Omental fat pad (tissue), 4 donors: Measurements from ENCODE around the gene EVA1C. TPM values are rescaled to one million over a fixed set of nuclear protein-coding genes. Genes with fewer than 3 reads are reported as not detected.
"Not testable (repeated sequence)": the region's sequence is repeated elsewhere in the genome, so short reads cannot be mapped to it uniquely, and the experiment has no call there.

Experiments
- ATAC-seq: fragments of 150-250 bp; one replicate; pipeline ENCODE4 v1.9.1; 2016; ENCODE audit warnings: mild to moderate bottlenecking, moderate library complexity; ENCODE audit not compliant: low FRiP score
- DNase-seq: peaks from one replicate; pipeline ENCODE4 v3.0.0-alpha.2; 2019; ENCODE audit warnings: low spot score
- CTCF ChIP-seq, 3 donors: fragments of 450-650 bp; IDR thresholded peaks; one replicate each; pipeline ENCODE4 v1.5.1; 2016 to 2017; ENCODE audit warnings: antibody characterized with exemption in 3 of 3, mild to moderate bottlenecking in 3 of 3, moderate library complexity in 2 of 3
- total RNA-seq, 4 donors: library from RNA; depleted of rRNA; stranded (reverse); fragments of >200 nt; gene quantifications; one replicate each; pipeline ENCODE4 v1.1.0, GENCODE V29; 2016

Gene EVA1C
- total RNA-seq, 4 donors from 2014 or later: 41.1 to 108 (median 75.9) TPM

GRCh38 chr21:32529679-32530078 is 117.2 kb downstream of the EVA1C start:
- DNase-seq (no peak), ATAC-seq (no peak)
- no peak for TF ChIP-seq CTCF (IDR thresholded peaks at IDR 0.05)

- not testable (repeated sequence) for DNase-seq, ATAC-seq
These were observed 118.3 kb downstream of the EVA1C start for GRCh38 chr21:32530809-32531208.

DNA sequence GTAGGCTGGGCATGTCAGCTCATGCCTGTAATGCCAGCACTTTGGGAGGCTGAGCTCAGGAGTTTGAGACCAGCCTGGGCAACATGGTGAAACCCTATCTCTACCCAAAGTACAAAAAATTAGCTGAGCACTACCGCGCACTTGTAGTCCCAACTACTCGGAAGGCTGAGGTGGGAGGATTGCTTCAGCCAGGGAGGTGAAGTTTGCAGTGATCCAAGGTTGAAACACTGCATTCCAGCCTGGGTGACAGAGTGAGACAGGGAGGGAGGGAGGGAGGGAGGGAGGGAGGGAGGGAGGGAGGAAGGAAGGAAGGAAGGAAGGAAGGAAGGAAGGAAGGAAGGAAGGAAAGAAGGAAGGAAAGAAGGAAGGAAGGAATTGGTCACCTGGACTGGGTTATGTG is 119.1 kb downstream of the EVA1C start:
- not testable (repeated sequence) for ATAC-seq

DNA sequence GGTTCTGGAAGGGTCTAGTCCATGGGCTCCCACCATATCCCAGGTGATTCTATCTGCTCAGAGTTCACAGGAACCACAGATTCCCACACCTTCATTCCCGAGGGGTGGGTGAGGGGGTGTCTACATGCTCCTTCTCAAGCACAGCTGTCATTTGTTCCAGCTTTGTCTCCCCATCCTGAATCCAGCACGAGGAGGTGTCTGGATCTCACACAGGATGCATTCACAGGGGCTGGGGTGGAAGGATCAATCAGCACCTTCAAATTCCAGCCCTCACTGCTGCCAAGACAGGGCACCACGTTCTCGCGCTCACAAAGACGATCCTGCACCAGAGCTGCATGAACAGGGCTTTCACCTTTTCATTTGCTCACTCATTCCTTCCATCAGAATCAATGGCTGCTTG is 120.1 kb downstream of the EVA1C start:
- DNase-seq (no peak), ATAC-seq (no peak)
- no peak for TF ChIP-seq CTCF (IDR thresholded peaks at IDR 0.05)

More for the DNA sequence above, 119.1 kb downstream of the EVA1C start:
- DNase-seq: not testable (repeated sequence)

DNA sequence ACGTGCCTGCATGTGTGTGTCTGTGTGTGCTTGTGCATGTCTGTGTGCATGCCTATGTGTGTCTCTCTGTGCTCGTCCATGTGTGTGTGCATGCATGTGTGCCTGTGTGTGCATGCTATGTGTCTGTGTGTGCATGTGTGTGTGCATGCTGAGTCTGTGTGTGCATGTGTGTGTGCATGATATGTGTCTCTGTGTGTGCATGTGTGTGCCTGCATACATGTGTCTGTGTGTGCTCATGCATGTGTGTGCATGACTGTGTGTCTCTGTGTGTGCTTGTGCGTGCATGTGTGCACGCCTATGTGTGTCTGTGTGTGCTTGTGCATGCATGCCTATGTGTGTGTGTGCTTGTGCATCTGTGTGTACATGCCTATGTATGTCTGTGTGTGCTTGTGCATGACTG is 120.5 kb downstream of the EVA1C start:
- TF ChIP-seq CTCF (IDR thresholded peaks at IDR 0.05): no peak
- DNase-seq (no peak), ATAC-seq (no peak)

DNA sequence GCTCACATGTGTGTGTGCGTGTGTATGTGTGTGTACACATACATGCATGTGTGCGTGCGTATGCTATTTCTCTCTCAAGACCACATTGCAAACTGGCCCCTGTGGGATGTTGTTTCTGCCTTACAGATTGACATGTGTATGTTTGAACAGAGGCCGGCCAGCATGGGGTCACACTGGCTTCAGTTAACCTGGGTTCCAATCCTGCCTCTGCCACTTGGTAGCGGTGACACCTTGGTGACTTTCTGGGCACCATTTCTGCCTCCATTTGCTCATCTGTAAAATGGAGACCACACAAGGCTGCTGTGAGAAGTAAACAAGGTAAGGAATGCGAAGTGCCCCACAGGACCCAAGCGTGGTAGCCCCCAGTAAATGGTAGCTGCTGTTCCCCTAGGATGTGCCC is 121.1 kb downstream of the EVA1C start:
- ATAC-seq: no peak
- TF ChIP-seq CTCF (IDR thresholded peaks at IDR 0.05): no peak
- DNase-seq: no peak

- ATAC-seq (no peak), DNase-seq (no peak)
- no peak for TF ChIP-seq CTCF (IDR thresholded peaks at IDR 0.05)
These were observed 121.6 kb downstream of the EVA1C start for GRCh38 chr21:32534113-32534512.

DNA sequence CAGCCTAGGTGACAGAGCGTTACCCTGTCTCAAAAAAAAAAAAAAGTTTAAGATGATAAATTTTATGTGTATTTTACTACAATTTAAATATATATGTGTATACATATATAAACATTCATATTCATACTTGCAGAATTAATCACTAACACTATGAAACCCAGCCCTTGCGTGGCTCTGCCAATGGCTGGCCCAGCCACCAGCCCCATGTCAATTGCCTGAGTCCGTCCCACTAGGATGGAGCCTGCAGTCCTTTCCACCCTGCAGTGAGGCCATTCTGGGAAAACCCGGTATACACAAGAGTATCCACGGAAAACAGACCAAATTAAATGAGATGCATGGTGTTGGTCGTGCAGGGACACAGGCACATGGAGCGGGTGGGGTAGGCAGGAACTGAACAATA is 123.1 kb downstream of the EVA1C start:
- DNase-seq: no peak
- no peak for ATAC-seq
- no peak for TF ChIP-seq CTCF (IDR thresholded peaks at IDR 0.05)
